GM10847 (cell line): ENCODE measurements around the gene PCLO.

Experiments used
- POLR2A ChIP-seq: IDR thresholded peaks from 2 replicates; pipeline ENCODE4 v1.6.1; 2011; ENCODE audit not compliant: insufficient read length; ENCODE audit errors: extremely low read depth

The PCLO gene

DNA sequence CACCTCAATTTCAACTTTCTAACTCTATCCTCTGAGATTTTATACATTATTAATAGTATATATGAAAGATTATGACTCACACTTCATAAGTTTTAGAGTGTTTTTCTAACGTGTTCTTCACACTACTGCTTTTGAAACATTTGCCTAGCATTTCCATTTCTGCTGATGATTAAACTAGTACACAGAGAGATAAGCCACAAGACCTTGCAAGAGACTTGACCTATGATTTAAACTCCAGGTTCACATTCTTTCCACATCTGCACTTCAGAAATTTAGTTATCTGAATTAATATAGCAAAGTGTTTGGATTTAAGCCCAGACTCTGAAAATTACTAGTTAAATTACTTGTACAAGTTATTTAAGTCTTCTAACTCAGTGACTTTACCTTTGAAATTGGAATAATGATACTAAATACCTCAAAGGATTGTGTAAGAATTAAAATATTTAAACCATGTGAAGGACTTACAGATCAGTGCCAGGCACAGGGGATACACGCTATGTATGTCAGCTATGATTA lies 66.6 kb downstream of the PCLO start:
- no peak for TF ChIP-seq POLR2A

DNA sequence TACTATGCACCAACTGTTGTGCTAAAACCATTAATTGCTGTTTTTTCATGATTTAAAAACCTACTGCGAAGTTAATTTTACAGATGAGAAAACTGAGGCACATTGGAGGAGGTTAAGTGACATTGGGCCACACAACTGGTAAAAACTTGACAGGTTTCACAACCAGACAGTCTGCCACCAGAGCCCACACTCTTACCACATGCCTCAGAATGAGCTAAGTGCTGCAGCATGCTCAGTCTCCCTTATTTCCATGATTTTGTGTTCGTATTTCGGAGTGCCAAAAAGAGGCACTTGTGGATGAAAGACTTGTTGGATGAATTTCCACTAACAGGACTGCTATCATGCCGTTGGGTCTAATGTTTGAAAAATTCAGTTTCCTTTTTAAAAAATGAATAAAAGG lies 77.4 kb downstream of the PCLO start:
- no peak for TF ChIP-seq POLR2A

DNA sequence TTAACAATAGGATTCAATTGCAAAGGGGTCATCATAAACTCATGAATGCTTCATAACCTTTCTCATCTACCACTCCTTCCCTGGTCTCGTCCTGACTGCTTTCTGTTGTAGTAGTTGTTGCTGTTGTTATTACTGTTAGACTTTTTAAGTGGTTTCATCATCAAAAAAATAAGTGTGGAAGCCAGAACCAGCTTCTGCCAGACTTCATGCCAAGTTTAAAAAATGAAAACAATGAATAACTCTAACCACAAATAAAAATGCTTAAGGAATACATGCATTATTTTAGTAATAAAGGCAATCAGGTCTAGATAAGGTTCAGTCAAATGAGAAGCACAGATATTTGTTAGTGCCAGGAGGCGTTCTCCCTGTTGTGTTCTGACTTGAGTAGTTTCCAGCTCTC lies 85.4 kb downstream of the PCLO start:
- no peak for TF ChIP-seq POLR2A

GRCh38 chr7:83072576-83073517 lies 89.8 kb downstream of the PCLO start:
- no peak for TF ChIP-seq POLR2A

DNA sequence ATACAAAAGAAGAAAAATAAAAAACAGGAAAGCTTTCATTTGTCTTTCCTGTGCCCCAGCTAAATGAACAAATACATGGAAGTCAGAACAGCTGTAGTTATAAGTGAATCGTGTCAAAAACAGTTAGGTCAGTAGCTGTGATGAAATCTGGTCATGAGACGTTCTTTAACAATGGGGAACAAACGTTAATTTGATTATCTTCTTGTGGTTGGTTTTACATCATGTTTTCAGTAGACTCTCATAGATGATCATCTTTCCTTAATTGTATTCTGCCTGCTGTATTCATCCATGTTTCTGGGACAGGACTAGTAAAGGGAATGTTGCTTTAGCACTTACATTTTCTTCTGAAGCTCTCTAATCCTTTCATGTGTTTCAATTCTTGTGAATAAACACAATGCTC lies 97.0 kb downstream of the PCLO start:
- no peak for TF ChIP-seq POLR2A

DNA sequence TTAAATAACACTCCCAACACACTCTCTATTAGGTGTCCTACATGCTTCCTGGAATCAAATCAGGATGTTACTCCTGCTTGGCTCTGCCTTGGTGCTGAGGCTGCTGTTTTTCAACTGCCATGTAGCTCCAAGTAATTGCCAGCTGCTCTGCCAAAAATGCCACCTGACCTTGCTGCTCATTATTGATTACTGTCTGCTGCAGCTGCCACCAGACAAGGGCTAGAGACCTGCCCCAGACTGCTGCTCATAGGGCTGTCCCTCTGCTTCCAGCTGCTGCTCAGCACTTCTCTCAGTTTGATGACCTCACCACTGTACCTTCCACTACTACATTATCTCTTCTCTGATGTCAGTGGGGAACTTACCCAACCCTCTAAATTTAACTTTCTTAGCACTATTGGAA lies 102.5 kb downstream of the PCLO start:
- no peak for TF ChIP-seq POLR2A

DNA sequence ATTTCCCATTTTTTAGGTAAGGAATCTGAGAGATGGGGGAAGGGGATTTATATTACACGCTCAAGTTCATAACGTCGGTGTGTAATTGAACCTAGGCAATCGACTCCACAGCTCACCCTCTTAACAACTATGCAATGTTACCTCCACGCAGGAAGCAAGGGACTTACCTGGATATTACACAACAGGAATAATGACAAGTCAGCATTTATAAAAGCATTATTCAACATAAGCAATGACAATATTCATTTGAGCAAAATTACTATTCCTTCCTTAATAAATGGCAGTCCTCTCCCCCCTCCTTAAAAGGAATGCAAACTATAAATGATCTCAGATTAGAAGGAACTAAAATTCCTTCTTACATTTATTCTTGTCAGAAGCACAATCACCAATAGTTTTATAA lies 104.0 kb downstream of the PCLO start:
- no peak for TF ChIP-seq POLR2A

GRCh38 chr7:83055197-83055596 lies 107.5 kb downstream of the PCLO start:
- TF ChIP-seq POLR2A: no peak

- no peak for TF ChIP-seq POLR2A
These were observed 108.2 kb downstream of the PCLO start for GRCh38 chr7:83054472-83054871.

DNA sequence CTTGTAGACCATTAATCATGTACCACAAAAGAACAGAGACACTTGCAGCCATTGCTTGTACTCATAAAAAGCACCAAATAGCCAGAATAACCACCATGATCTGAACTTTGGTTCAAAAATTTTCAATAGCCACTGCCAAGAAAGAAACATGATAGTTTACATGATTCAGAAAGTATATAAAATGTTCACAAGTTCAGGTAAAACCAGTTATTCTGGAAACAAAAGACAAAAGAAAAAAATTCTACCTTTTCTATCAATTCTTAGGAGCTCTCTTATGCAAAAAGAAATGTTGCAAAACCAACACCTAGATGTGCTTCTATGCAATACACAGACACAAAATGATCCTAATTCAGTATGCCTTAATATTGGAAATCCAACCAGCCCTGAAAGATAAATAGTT lies 108.7 kb downstream of the PCLO start:
- TF ChIP-seq POLR2A: no peak

- no peak for TF ChIP-seq POLR2A
These were observed 122.2 kb downstream of the PCLO start for GRCh38 chr7:83040484-83040883.

DNA sequence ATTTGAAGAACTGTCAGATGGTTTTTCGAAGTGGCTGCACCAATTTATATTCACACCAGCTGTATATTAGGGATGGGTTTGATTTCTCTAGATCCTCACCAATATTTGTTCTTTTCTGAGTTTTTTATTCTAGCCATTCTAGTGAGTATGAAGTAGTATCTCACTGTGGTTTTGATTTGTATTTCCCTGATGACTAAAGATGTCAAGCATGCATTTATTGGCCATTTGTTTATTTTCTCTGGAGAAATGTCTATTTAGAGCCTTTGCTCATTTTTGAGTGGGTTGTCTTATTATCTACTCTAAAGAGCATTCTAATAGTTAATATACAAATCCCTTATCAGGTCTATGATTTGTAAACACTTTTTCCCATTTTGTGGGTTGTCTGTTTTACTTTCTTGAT lies 123.9 kb downstream of the PCLO start:
- TF ChIP-seq POLR2A: no peak

GRCh38 chr7:83036721-83037380 lies 125.8 kb downstream of the PCLO start:
- no peak for TF ChIP-seq POLR2A

DNA sequence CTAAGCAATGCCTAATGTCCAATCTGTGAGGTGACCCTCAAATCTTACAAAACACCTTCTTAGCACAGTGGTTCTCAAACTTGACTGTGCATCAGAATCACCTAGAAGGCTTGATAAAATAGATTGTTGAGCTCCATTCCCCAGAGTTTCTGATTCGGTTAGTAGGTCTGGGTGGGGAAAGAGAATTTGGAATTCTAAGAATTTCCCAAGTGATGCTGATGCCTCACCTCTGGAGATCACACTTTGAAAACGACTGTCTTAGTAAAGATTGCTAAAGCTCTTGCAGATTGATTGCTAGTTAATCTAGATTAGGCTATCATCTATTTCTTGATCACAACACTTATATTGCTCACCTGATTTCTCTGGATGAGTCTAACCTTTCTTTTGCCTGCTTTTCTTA lies 126.6 kb downstream of the PCLO start:
- no peak for TF ChIP-seq POLR2A

GRCh38 chr7:83032195-83032594 lies 130.5 kb downstream of the PCLO start:
- no peak for TF ChIP-seq POLR2A

- TF ChIP-seq POLR2A: no peak
These were observed 141.7 kb downstream of the PCLO start for GRCh38 chr7:83021032-83021431.
